PC-3 (cell line): ENCODE data around the gene ZBED4. TPM values are rescaled to one million over a fixed set of nuclear protein-coding genes. Genes with fewer than 3 reads are reported as not detected.

Experiments
- ATAC-seq: fragments of 200-7000 bp; cut with Tn5 transposase; 2 replicates; pipeline ENCODE4 v1.9.1; 2020; ENCODE audit warnings: mild to moderate bottlenecking, moderate library complexity
- BruUV-seq: library from RNA; stranded (reverse); fragments of 400-500 nt; replicated peaks from 2 replicates; lab custom pipeline; 2021; lab: Mats Ljungman, UMichigan
- CTCF ChIA-PET: fragments of 300-600 bp; sonication (Branson Sonifier 250); formaldehyde crosslinking; loops from one replicate; lab custom pipeline; 2022; ENCODE audit warnings: antibody characterized with exemption; lab: Charles Lee
- POLR2A ChIA-PET: fragments of 300-600 bp; sonication (Branson Sonifier 250); formaldehyde crosslinking; loops from one replicate; lab custom pipeline; 2022; ENCODE audit warnings: antibody characterized with exemption; ENCODE audit not compliant: unreplicated experiment; lab: Charles Lee
- DNase-seq: peaks from one replicate; pipeline ENCODE4 v3.0.0-alpha.2; 2015
- H2AFZ ChIP-seq: fragments of 300-600 bp; sonication (generic); 2 replicates; pipeline ENCODE4 v1.6.0; 2016; ENCODE audit warnings: antibody characterized with exemption, low read length
- H3F3A ChIP-seq: fragments of 300-600 bp; sonication (generic); one replicate; pipeline ENCODE4 v1.6.0; 2017; ENCODE audit warnings: antibody characterized with exemption, low read length, control low read depth, mild to moderate bottlenecking; ENCODE audit not compliant: unreplicated experiment
- H3K27ac ChIP-seq: fragments of 300-600 bp; sonication (generic); 2 replicates; pipeline ENCODE4 v1.5.1; 2016; ENCODE audit warnings: mild to moderate bottlenecking, low read length
- H3K27me3 ChIP-seq: fragments of 300-600 bp; sonication (generic); 2 replicates; pipeline ENCODE4 v1.6.1; 2016; ENCODE audit warnings: low read length, mixed read lengths
- H3K36me3 ChIP-seq: fragments of 300-600 bp; sonication (generic); 2 replicates; pipeline ENCODE4 v1.6.1; 2016; ENCODE audit warnings: low read depth, mixed run types, low read length, mixed read lengths
- H3K4me1 ChIP-seq: fragments of 300-600 bp; sonication (generic); 2 replicates; pipeline ENCODE4 v1.5.1; 2016; ENCODE audit warnings: low read length; ENCODE audit not compliant: insufficient read depth
- H3K4me2 ChIP-seq: fragments of 300-600 bp; sonication (generic); 2 replicates; pipeline ENCODE4 v1.6.0; 2016; ENCODE audit warnings: low read length
- H3K4me3 ChIP-seq: fragments of 300-600 bp; sonication (generic); 2 replicates; pipeline ENCODE4 v1.5.1; 2016; ENCODE audit warnings: mild to moderate bottlenecking, low read length, mixed read lengths
- H3K79me2 ChIP-seq: fragments of 300-600 bp; sonication (generic); 2 replicates; pipeline ENCODE4 v1.6.1; 2017; ENCODE audit warnings: low read length, mixed read lengths
- H3K9ac ChIP-seq: fragments of 300-600 bp; sonication (generic); 2 replicates; pipeline ENCODE4 v1.6.0; 2016; ENCODE audit warnings: mild to moderate bottlenecking, low read length
- H3K9me2 ChIP-seq: fragments of 300-600 bp; sonication (generic); replicated peaks from 2 replicates; pipeline ENCODE4 v1.6.1; 2016; ENCODE audit warnings: mixed run types, low read length, mixed read lengths
- H3K9me3 ChIP-seq: fragments of 300-600 bp; sonication (generic); 2 replicates; pipeline ENCODE4 v1.6.1; 2016; ENCODE audit warnings: low read length, mixed read lengths
- H4K20me1 ChIP-seq: fragments of 300-600 bp; sonication (generic); 2 replicates; pipeline ENCODE4 v1.6.1; 2016; ENCODE audit warnings: low read length, mixed read lengths
- CTCF ChIP-seq: fragments of 300-600 bp; sonication (generic); conservative IDR thresholded peaks from 2 replicates; pipeline ENCODE4 v1.5.1; 2017; ENCODE audit warnings: antibody characterized with exemption, low read depth, mild to moderate bottlenecking, low read length
- EZH2 ChIP-seq: fragments of 300-600 bp; sonication (generic); IDR thresholded peaks from one replicate; pipeline ENCODE4 v1.6.1; 2017; ENCODE audit warnings: antibody characterized with exemption, mild to moderate bottlenecking, low read length; ENCODE audit not compliant: unreplicated experiment
- EZH2phosphoT487 ChIP-seq: fragments of 300-600 bp; sonication (generic); IDR thresholded peaks from 2 replicates; pipeline ENCODE4 v1.6.1; 2018; ENCODE audit warnings: mild to moderate bottlenecking, antibody characterized with exemption, low read length, borderline replicate concordance
- intact Hi-C: fragments of 100-400 bp; cut with micrococcal nuclease; formaldehyde crosslinking; loops from 2 replicates; pipeline ENCODE4 v1.9.0; 2023
- total RNA-seq: library from RNA; depleted of rRNA; stranded (reverse); fragments of >200 nt; gene quantifications from 2 replicates; pipeline ENCODE4 v1.2.3, GENCODE V29; 2014

ZBED4 gene
- total RNA-seq, 1 experiment from 2014 or later = 11.5 TPM

DNA sequence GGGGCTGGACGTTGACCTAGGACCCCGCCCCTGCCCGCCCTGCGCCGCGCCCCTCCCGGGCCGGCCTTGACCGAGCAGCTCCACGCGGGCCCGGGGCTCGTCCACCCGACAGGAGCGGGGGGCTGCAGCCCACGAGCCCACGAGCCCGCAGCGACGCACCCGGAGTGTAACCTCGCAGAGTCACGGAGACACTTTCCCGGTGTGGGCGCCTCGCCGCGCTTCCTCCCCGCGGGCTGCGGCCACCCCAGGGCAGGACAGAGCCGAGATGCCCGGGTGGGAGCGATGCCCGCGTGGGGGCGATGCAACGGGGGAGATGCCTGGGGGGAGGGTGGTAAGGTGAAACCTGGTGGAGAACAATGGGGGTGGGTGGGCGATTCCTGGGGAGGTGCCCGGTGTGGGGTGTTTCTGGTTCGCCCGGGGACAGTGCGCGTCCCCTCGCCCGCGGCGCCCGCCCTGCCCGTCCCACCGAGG lies 4.9 kb upstream of the ZBED4 start:
- no peaks in the 10 kb centered on the region for H3K9me3 ChIP-seq
- ChIA-PET POLR2A (no interaction called here), CTCF (no interaction called here)
- no peak overlapping the region for H3K4me3 ChIP-seq
- intact Hi-C loops = no loop called here
- H4K20me1 ChIP-seq = no peaks in the 10 kb centered on the region
- H3K4me1 ChIP-seq = no peaks in the 10 kb centered on the region
- 0 out of 2 replicates have a peak overlapping the region, but pooled peaks have one; percentile 37 for H3K4me2 ChIP-seq
- BruUV-seq = no TSS peak
- H3K79me2 ChIP-seq = no peaks in the 10 kb centered on the region
- no peaks in the 10 kb centered on the region for H3K36me3 ChIP-seq
- H3K9me2 ChIP-seq = no peaks in the 10 kb centered on the region
- DNase-seq (no peak), ATAC-seq (no peak)
- peaks cover 14% of the 10 kb centered on the region for H3K27me3 ChIP-seq
- no peaks in the 10 kb centered on the region for H3F3A ChIP-seq
- no peak overlapping the region for H3K27ac ChIP-seq
- H2AFZ ChIP-seq = no peak overlapping the region
- TF ChIP-seq EZH2phosphoT487 = no peak
- TF ChIP-seq CTCF = no peak
- no peak for TF ChIP-seq EZH2
- H3K9ac ChIP-seq = no peak overlapping the region

DNA sequence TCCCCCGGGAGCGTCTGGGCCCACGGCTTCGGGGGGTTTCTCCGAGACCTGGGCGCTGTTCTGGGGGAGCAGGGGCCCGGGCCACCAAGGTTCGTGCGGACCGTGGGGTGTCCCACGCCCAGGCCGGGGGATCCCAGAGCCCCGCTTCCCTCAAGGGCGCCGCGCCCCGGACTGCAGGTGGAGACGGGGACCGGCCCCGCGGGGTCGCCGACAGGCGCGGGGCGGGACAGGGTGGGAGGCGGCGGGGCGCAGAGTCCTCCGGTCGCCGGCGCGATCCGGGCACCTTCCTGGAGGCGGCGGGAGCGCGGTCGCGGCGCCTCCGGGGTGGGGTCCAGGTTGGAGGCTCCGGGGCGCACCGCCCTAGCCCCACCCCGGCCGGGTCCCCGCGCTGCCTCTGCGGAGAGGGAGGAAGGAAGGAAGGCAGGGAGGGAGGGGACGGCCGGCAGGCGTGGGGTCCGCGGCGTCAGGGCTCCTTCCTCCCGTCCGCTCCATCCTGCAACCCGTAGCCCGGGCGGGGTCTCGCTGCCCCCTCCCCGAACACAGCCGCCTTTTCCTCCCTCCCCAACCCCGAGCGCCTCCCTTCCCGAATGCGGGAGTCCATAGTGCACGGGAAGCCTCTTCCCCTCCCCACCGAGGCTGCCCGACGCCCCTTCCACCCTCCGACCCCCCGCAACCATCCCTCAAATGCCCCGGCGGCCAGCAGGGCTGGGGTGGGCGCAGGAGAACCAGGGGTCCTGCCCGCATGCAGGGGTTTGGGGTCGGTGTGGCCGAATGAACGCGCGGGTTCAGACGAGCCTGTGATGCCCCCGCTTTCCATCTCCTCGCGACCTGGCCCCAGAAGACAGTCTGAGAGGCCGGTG lies 4.3 kb upstream of the ZBED4 start:
- no peak overlapping the region for H3K4me3 ChIP-seq
- BruUV-seq = no TSS peak
- no peaks in the 10 kb centered on the region for H3K36me3 ChIP-seq
- DNase-seq = no peak
- CTCF ChIA-PET = no interaction called here
- no peaks in the 10 kb centered on the region for H4K20me1 ChIP-seq
- ATAC-seq = no peak
- H2AFZ ChIP-seq = no peak overlapping the region
- no peaks in the 10 kb centered on the region for H3K4me1 ChIP-seq
- TF ChIP-seq EZH2phosphoT487 (no peak), CTCF (no peak), EZH2 (no peak)
- no peaks in the 10 kb centered on the region for H3F3A ChIP-seq
- H3K27me3 ChIP-seq = peaks cover 14% of the 10 kb centered on the region
- peaks cover 3% of the 10 kb centered on the region for H3K79me2 ChIP-seq
- POLR2A ChIA-PET = no interaction called here
- no peak overlapping the region for H3K27ac ChIP-seq
- no peaks in the 10 kb centered on the region for H3K9me3 ChIP-seq
- no peaks in the 10 kb centered on the region for H3K9me2 ChIP-seq
- intact Hi-C loops = loop anchor here (5.0 kb wide), 1 partner anchor 68 kb away; the partner anchor contains the start of genes ALG12 and CRELD2
- no peak overlapping the region for H3K9ac ChIP-seq
- no peak overlapping the region for H3K4me2 ChIP-seq
